ENCODE measurements around the gene LCMT1. TPM values are rescaled to one million over a fixed set of nuclear protein-coding genes. Genes with fewer than 3 reads are reported as not detected.
A peak's percentile ranks its signal among the peaks of the same experiment; 100 is the strongest.

LCMT1 gene
- total and polyA plus RNA-seq, 2 of the 13 experiments (the other 11 are each of a cell fraction or from before 2014, with no cell fraction given), result 41.2 to 48.7 TPM

DNA sequence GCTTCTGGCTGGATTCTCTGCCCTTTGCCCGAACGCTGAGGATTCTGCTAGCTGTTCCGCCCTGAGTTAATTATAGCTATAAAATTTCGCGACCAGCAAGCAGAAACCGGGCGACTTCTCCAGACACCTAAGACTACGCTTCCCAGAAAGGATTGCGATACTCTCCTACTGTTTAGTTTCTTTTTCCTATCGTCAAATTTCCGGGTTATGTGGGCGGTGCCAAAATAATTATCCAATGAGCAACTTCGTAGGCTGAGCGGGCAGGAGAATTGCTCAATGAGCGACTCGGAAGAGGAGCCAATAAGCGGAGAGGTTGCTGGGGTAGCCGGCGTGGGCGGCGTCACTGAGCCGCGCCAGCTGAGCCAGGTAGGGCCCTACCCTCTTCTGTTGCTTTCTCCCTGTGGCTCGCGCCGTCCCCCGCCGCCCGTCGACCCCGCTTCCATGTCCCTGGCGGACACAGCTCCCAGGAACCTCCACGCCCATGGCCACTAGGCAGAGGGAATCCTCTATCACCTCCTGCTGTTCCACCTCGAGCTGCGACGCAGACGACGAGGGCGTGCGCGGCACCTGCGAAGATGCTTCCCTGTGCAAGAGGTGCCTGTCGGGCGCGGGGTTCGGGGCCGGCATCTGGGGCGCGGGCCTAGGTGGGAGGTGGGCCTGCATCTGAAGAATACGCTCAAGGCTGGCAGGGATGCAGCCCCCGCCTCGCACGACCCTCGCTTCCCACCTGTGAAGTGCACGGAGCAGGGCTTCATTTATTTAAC lies at the start of gene LCMT1 (continued):
- TF ChIP-seq FOXJ3 (CRISPR knock-in tag; IDR thresholded peaks at IDR 0.05; ENCODE audit: borderline replicate concordance) (peak; percentile 62; the same call in 1 of the 2 replicates), ZNF768 (CRISPR knock-in tag; IDR thresholded peaks at IDR 0.05) (peak; percentile 79; the same call in 1 of the 2 replicates), POLR2A (IDR thresholded peaks at IDR 0.05; ENCODE audit: insufficient read depth in 1 of 2, low read depth in 2 of 2, low read length in 2 of 2) (peak; percentile 45 to 86; a peak in 2 of 4 replicates), TCF12 (IDR thresholded peaks at IDR 0.05) (no peak), TCF12 (CRISPR knock-in tag; IDR thresholded peaks at IDR 0.05) (peak; percentile 31; the same call in 1 of the 2 replicates), MEIS1 (CRISPR knock-in tag; IDR thresholded peaks at IDR 0.05; ENCODE audit: borderline replicate concordance) (0 out of 2 replicates have a peak, but pooled peaks have one; percentile 74), PHF21A (CRISPR knock-in tag; IDR thresholded peaks at IDR 0.05) (peak; percentile 22; the same call in 1 of the 2 replicates), KDM5B (CRISPR knock-in tag; IDR thresholded peaks at IDR 0.05; ENCODE audit: borderline replicate concordance) (peak; percentile 94; the same call in 1 of the 2 replicates), SAP130 (CRISPR knock-in tag; IDR thresholded peaks at IDR 0.05; ENCODE audit: low read depth) (peak; percentile 97), SATB2 (CRISPR knock-in tag; IDR thresholded peaks at IDR 0.05) (0 out of 2 replicates have a peak, but pooled peaks have one; percentile 21), MAFK (conservative IDR thresholded peaks at IDR 0.05 in 1 of 2, IDR thresholded peaks at IDR 0.05 in 1 of 2; ENCODE audit: low read length in 2 of 2) (no peak), PCBP1 (IDR thresholded peaks at IDR 0.05; ENCODE audit: borderline replicate concordance, low read depth, low read length) (0 out of 2 replicates have a peak, but pooled peaks have one; percentile 10)
- TF ChIP-seq, protein P1, sequence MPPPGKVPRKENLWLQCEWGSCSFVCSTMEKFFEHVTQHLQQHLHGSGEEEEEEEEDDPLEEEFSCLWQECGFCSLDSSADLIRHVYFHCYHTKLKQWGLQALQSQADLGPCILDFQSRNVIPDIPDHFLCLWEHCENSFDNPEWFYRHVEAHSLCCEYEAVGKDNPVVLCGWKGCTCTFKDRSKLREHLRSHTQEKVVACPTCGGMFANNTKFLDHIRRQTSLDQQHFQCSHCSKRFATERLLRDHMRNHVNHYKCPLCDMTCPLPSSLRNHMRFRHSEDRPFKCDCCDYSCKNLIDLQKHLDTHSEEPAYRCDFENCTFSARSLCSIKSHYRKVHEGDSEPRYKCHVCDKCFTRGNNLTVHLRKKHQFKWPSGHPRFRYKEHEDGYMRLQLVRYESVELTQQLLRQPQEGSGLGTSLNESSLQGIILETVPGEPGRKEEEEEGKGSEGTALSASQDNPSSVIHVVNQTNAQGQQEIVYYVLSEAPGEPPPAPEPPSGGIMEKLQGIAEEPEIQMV (CRISPR knock-in tag; IDR thresholded peaks at IDR 0.05; ENCODE audit: low read depth), result peak; percentile 67; the same call in 1 of the 2 replicates
- TF ChIP-seq, protein P2, sequence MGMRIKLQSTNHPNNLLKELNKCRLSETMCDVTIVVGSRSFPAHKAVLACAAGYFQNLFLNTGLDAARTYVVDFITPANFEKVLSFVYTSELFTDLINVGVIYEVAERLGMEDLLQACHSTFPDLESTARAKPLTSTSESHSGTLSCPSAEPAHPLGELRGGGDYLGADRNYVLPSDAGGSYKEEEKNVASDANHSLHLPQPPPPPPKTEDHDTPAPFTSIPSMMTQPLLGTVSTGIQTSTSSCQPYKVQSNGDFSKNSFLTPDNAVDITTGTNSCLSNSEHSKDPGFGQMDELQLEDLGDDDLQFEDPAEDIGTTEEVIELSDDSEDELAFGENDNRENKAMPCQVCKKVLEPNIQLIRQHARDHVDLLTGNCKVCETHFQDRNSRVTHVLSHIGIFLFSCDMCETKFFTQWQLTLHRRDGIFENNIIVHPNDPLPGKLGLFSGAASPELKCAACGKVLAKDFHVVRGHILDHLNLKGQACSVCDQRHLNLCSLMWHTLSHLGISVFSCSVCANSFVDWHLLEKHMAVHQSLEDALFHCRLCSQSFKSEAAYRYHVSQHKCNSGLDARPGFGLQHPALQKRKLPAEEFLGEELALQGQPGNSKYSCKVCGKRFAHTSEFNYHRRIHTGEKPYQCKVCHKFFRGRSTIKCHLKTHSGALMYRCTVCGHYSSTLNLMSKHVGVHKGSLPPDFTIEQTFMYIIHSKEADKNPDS (CRISPR knock-in tag; IDR thresholded peaks at IDR 0.05), result no peak; the same call in 1 of the 2 replicates
- TF ChIP-seq, protein P3, sequence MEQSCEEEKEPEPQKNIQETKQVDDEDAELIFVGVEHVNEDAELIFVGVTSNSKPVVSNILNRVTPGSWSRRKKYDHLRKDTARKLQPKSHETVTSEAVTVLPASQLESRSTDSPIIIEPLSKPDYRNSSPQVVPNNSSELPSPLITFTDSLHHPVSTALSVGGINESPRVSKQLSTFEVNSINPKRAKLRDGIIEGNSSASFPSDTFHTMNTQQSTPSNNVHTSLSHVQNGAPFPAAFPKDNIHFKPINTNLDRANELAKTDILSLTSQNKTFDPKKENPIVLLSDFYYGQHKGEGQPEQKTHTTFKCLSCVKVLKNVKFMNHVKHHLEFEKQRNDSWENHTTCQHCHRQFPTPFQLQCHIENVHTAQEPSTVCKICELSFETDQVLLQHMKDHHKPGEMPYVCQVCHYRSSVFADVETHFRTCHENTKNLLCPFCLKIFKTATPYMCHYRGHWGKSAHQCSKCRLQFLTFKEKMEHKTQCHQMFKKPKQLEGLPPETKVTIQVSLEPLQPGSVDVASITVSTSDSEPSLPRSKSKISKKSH (CRISPR knock-in tag; IDR thresholded peaks at IDR 0.05; ENCODE audit: borderline replicate concordance), result peak; percentile 87
- TF ChIP-seq, protein P4, sequence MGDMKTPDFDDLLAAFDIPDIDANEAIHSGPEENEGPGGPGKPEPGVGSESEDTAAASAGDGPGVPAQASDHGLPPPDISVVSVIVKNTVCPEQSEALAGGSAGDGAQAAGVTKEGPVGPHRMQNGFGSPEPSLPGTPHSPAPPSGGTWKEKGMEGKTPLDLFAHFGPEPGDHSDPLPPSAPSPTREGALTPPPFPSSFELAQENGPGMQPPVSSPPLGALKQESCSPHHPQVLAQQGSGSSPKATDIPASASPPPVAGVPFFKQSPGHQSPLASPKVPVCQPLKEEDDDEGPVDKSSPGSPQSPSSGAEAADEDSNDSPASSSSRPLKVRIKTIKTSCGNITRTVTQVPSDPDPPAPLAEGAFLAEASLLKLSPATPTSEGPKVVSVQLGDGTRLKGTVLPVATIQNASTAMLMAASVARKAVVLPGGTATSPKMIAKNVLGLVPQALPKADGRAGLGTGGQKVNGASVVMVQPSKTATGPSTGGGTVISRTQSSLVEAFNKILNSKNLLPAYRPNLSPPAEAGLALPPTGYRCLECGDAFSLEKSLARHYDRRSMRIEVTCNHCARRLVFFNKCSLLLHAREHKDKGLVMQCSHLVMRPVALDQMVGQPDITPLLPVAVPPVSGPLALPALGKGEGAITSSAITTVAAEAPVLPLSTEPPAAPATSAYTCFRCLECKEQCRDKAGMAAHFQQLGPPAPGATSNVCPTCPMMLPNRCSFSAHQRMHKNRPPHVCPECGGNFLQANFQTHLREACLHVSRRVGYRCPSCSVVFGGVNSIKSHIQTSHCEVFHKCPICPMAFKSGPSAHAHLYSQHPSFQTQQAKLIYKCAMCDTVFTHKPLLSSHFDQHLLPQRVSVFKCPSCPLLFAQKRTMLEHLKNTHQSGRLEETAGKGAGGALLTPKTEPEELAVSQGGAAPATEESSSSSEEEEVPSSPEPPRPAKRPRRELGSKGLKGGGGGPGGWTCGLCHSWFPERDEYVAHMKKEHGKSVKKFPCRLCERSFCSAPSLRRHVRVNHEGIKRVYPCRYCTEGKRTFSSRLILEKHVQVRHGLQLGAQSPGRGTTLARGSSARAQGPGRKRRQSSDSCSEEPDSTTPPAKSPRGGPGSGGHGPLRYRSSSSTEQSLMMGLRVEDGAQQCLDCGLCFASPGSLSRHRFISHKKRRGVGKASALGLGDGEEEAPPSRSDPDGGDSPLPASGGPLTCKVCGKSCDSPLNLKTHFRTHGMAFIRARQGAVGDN (CRISPR knock-in tag; IDR thresholded peaks at IDR 0.05), result peak; percentile 93
